VCaP (cell line): ENCODE data around the gene DDR1.
"Not testable (repeated sequence)": the region's sequence is repeated elsewhere in the genome, so short reads cannot be mapped to it uniquely, and the experiment has no call there.

Experiments
- H3K27ac ChIP-seq: fragments of 450-650 bp; 2 replicates; pipeline ENCODE4 v1.5.1; 2017
- TF ChIP-seq, protein P1 (sequence below): fragments of 450-650 bp; conservative IDR thresholded peaks from 2 replicates; pipeline ENCODE4 v1.5.1; 2017; ENCODE audit warnings: mild to moderate bottlenecking, moderate library complexity

DDR1 gene

DNA sequence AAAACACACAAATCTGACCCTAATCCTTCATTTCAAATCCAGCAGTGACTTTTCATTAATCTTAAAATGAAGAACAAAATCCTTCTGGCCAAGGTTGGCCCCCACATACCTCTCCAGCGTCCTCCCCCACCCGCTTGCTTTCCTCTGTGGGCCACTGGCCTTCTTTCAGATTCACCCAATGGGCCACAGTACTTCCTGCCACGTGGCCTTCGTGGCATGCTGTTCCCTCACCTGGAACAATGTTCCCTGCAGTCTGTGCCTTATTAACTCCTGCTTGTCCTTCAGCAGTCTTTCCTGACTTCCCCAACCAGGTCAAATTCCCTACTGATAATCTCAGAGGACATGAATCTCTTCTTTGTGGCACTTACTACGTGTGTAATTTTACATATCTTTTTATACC is 18.4 kb downstream of the DDR1 start:
- H3K27ac ChIP-seq = no peak overlapping the region
- TF ChIP-seq, protein P1, sequence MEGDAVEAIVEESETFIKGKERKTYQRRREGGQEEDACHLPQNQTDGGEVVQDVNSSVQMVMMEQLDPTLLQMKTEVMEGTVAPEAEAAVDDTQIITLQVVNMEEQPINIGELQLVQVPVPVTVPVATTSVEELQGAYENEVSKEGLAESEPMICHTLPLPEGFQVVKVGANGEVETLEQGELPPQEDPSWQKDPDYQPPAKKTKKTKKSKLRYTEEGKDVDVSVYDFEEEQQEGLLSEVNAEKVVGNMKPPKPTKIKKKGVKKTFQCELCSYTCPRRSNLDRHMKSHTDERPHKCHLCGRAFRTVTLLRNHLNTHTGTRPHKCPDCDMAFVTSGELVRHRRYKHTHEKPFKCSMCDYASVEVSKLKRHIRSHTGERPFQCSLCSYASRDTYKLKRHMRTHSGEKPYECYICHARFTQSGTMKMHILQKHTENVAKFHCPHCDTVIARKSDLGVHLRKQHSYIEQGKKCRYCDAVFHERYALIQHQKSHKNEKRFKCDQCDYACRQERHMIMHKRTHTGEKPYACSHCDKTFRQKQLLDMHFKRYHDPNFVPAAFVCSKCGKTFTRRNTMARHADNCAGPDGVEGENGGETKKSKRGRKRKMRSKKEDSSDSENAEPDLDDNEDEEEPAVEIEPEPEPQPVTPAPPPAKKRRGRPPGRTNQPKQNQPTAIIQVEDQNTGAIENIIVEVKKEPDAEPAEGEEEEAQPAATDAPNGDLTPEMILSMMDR = no peak

DNA sequence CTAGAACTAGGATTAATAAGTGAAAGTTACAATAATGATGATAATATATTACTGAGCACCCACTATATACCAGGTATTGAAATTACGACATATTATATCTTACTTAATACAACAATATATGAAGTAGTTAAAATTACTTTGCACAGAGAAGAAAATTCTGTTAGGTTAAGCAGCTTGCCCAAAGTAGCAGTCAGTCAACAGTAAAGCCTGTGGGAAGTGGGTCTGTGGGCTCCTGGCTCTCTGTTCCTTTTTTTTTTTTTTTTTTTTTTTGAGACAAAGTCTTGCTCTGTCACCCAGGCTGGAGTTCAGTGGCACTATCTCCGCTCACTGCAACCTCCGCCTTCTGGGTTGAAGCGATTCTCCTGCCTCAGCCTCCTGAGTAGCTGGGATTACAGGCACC is 18.9 kb downstream of the DDR1 start:
- TF ChIP-seq, protein P1 = no peak
- no peak overlapping the region for H3K27ac ChIP-seq

DNA sequence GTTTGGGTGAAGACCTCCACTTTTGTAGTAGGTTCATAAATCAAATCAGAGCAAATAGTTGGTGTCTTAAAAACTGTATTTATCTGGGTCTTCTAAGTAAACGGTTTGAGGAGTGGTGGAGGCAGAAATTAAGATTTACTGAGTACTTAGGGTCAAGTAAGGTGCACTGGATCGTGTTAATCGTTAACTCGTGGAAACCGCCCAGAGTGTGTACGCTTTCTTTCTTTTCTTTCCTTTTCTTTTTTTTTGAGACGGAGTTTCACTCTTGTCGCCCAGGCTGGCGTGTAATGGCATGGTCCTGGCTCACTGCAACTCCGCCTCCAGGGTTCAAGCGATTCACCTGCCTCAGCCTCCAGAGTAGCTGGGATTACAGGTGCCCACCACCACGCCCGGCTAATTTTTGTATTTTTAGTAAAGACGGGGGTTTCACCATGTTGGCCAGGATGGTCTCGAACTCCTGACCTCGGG is 23.0 kb downstream of the DDR1 start:
- peak overlapping the region; percentile 71; the same call in 1 of the 2 replicates for H3K27ac ChIP-seq

DNA sequence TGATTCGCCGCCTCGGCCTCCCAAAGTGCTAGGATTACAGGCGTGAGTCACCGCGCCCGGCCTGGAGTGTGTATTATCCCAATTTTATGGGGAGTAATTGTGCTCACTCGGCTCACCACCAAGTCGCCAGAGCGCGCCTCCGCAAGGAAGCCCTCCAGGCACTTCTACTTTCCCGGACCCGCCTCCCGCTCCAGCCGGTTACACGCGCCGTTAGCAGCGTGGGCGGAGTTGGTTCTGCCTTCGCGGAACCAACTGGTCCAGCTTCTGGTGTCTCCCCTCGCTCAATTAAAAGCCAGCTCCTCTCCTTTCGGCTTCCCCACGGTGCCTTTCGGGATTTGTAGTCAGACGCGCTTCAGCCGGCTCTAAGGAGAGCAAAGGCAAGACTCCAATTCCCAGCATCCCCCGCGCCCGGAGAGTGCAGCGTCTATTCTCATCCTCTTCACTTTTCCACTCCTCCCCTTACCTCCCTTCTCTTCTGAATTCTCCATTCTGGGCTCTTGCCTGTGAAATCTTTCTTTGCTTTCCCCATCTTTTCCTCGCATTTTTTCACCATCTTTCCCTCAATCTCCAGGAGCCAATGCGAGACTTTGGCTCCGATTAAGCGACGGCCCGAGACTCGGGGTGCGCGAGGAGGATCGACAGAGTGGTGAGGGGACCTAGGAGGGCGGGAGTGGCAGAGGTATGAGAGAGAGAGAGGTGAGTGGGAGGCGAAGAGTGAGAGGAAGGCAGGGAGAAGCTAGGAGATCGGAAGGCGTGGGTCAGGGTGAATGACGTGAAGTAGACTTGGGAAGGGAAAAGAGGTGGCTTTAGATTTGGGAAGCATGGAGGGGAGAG is 23.7 kb downstream of the DDR1 start, which contains the start of gene GTF2H4:
GTF2H4 (plus strand) TSS at position 450 of the 834 bp plus-strand sequence.
- H3K27ac ChIP-seq = peak within 1 kb of the TSS; percentile 71; the same call in 1 of the 2 replicates
- TF ChIP-seq, protein P1 = no peak

DNA sequence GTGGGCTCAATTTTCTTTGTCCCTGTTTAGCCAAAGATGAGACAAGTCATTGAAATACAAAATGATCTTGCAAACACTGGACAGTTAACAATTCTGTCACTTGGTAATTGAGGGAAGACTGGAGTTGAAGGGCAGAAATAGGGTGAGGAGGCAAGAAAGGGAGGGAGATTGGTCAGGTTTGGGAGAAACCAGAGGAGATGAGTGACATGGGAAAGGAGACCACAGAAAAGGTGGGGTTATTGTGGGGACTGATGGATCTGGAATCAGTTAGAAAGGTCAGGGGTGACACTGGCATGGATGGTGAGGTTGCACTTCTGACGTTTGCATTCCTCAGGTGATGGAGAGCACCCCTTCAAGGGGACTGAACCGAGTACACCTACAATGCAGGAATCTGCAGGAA is 24.4 kb downstream of the DDR1 start:
- TF ChIP-seq, protein P1 = no peak
- H3K27ac ChIP-seq = peak overlapping the region; percentile 71; the same call in 1 of the 2 replicates

DNA sequence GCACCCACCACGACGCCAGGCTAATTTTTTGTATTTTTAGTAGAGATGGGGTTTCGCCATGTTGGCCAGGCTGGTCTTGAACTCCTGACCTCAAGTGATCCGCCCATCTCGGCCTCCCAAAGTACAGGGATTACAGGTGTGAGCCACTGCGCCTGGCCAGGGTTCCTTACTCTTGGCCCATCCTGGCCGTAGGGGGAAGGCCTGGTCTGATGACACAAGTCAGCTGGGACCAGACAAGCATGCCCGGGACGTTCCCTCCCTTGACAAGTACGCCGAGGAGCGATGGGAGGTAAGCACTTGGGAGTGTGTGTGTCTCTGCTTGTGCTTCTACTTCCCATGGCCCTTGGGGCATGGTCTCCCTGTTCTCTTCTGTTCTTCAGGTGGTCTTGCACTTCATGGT is 26.2 kb downstream of the DDR1 start:
- H3K27ac ChIP-seq = not testable (repeated sequence)

DNA sequence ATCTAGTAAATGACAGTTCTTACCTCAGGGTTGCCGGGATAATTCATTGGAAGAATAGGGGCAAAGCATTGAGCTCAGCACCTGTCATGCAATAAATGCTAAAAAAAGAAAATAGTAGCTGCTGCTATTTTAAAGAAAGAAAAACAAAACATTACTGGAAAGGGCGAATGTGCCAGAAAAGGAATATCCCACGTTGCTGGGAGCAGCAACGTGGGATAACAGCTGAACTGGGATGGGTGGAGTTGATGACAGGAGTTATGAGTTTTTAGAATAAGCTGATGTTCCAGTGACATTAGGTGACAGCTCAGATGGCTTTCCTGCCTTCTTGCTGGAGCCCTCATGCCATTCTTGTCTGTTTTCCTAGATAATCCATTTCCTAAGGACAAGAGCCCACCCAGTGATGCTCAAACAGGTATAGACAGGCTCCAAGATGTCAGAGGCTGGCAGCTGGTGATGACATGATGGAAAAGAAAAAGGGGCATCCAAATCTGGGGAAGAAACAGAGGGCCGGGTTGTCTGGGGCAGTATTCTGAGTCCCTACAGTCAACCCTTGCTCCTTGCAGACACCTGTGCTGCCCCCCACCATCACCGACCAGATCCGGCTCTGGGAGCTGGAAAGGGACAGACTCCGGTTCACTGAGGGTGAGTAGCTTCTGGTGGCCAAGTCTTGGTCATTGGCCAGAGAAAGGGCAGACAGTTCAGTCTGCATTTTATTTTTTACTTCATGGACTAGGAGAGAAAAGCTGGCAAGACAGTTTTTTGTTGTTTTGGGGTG is 28.6 kb downstream of the DDR1 start:
- peak overlapping the region; percentile 86 for H3K27ac ChIP-seq
- TF ChIP-seq, protein P1 = no peak

DNA sequence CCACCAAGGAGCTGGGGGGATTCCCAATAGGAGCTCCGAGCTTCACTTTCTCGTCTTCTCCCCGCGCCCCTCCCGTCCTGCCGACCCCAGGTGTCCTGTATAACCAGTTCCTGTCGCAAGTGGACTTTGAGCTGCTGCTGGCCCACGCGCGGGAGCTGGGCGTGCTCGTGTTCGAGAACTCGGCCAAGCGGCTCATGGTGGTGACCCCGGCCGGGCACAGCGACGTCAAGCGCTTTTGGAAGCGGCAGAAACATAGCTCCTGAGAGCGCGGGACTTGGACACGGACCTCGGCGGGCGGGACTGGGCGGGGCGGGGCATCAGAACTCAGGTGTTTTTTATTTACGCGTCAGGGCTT is 29.4 kb downstream of the DDR1 start:
- TF ChIP-seq, protein P1 = no peak
- H3K27ac ChIP-seq = peak overlapping the region; percentile 86
